GM12878 (cell line): ENCODE results near the gene CENPK. TPM values are rescaled to one million over a fixed set of nuclear protein-coding genes. Genes with fewer than 3 reads are reported as not detected.

Experiments used
- ATAC-seq: fragments of 200-7000 bp; cut with Tn5 transposase; 3 replicates; pipeline ENCODE4 v1.9.1; 2020; ENCODE audit warnings: mild to moderate bottlenecking, moderate library complexity
- BruUV-seq: library from RNA; stranded (reverse); fragments of 400-500 nt; replicated peaks from 2 replicates; lab custom pipeline; 2021; lab: Mats Ljungman, UMichigan
- CTCF ChIA-PET: fragments of 300-600 bp; sonication (Branson Sonifier 250); formaldehyde crosslinking; extraction: SDS; loops from one replicate; lab custom pipeline; 2021; ENCODE audit warnings: inconsistent platforms; lab: Yijun Ruan, JAX
- POLR2A ChIA-PET: fragments of 350-600 bp; formaldehyde crosslinking; extraction: SDS; loops from one replicate; lab custom pipeline; 2021; ENCODE audit warnings: inconsistent platforms; lab: Charles Lee
- RAD21 ChIA-PET: fragments of 300-600 bp; sonication (Branson Sonifier 250); formaldehyde crosslinking; loops from one replicate; lab custom pipeline; 2023; ENCODE audit warnings: antibody characterized with exemption; ENCODE audit not compliant: unreplicated experiment; lab: Charles Lee
- SMC1A ChIA-PET: fragments of 300-600 bp; sonication (Branson Sonifier 250); formaldehyde crosslinking; loops from one replicate; lab custom pipeline; 2023; ENCODE audit not compliant: unreplicated experiment, uncharacterized antibody; lab: Charles Lee
- DNase-seq: peaks from one replicate; pipeline ENCODE4 v3.0.0-alpha.2; 2011; ENCODE audit warnings: low read depth, low spot score
- FAIRE-seq: peaks from 3 replicates; lab custom pipeline; 2011; peaks lifted over from hg19 to GRCh38; lab: Jason Lieb, UNC
- H2AFZ ChIP-seq: 2 replicates; pipeline ENCODE4 v1.6.0; 2011; ENCODE audit warnings: low read depth, low read length, control low read depth; ENCODE audit not compliant: control insufficient read depth
- H3K27ac ChIP-seq: 2 replicates; pipeline ENCODE4 v1.5.1; 2011; ENCODE audit warnings: control low read depth; ENCODE audit not compliant: control insufficient read depth, insufficient read depth
- H3K27me3 ChIP-seq, 2 experiments: replicated peaks in 1 of 2; 2 replicates each; pipeline versions ENCODE4 v1.6.0 to v1.6.1; 2011; ENCODE audit warnings: low read length in 1 of 2; ENCODE audit not compliant: control insufficient read depth in 2 of 2, insufficient read depth in 2 of 2
- H3K36me3 ChIP-seq, 2 experiments: 2 replicates each; pipeline ENCODE4 v1.5.1; 2011; ENCODE audit warnings: low read length in 1 of 2; ENCODE audit not compliant: control insufficient read depth in 2 of 2, insufficient read depth in 2 of 2
- H3K4me1 ChIP-seq: 2 replicates; pipeline ENCODE4 v1.6.1; 2011; ENCODE audit warnings: mild to moderate bottlenecking, low read length, moderate library complexity, mixed read lengths; ENCODE audit not compliant: control insufficient read depth, insufficient read depth
- H3K4me2 ChIP-seq: 2 replicates; pipeline ENCODE4 v1.6.0; 2011; ENCODE audit warnings: control low read depth; ENCODE audit not compliant: control insufficient read depth, insufficient read depth
- H3K4me3 ChIP-seq: fragments of 200-600 bp; sonication (generic); 2 replicates; pipeline ENCODE4 v1.5.1; 2016
- H3K79me2 ChIP-seq: 2 replicates; pipeline ENCODE4 v1.6.0; 2011; ENCODE audit warnings: low read length; ENCODE audit not compliant: control insufficient read depth, insufficient read depth
- H3K9ac ChIP-seq: 2 replicates; pipeline ENCODE4 v1.8.0; 2011; ENCODE audit warnings: low read length, control low read depth, mixed read lengths; ENCODE audit not compliant: control insufficient read depth, insufficient read depth
- H3K9me3 ChIP-seq: replicated peaks from 3 replicates; pipeline ENCODE4 v1.5.1; 2011; ENCODE audit warnings: mild to moderate bottlenecking, low read length; ENCODE audit not compliant: control insufficient read depth, insufficient read depth
- H4K20me1 ChIP-seq: 2 replicates; pipeline ENCODE4 v1.6.0; 2011; ENCODE audit not compliant: control insufficient read depth, insufficient read depth
- BCLAF1 ChIP-seq: fragments of 450-650 bp; IDR thresholded peaks from 2 replicates; pipeline ENCODE4 v1.6.1; 2017; ENCODE audit warnings: antibody characterized with exemption, mild to moderate bottlenecking, moderate library complexity
- IRF5 ChIP-seq: fragments of 450-650 bp; IDR thresholded peaks from 2 replicates; pipeline ENCODE4 v1.6.1; 2017; ENCODE audit warnings: borderline replicate concordance
- JUND ChIP-seq: IDR thresholded peaks from 2 replicates; pipeline ENCODE4 v1.6.1; 2012; ENCODE audit warnings: low read depth, mild to moderate bottlenecking, low read length, improper control_type of control experiment, moderate library complexity
- MAX ChIP-seq: IDR thresholded peaks from 2 replicates; pipeline ENCODE4 v1.6.1; 2012; ENCODE audit warnings: low read depth, low read length, improper control_type of control experiment
- MEF2B ChIP-seq: fragments of 450-650 bp; IDR thresholded peaks from 2 replicates; pipeline ENCODE4 v1.6.1; 2018; ENCODE audit warnings: mild to moderate bottlenecking, moderate library complexity; ENCODE audit not compliant: partially characterized antibody, poor library complexity, severe bottlenecking
- MTA2 ChIP-seq: fragments of 450-650 bp; IDR thresholded peaks from 2 replicates; pipeline ENCODE4 v1.6.1; 2016; ENCODE audit warnings: low read depth, mild to moderate bottlenecking, moderate library complexity
- NFYB ChIP-seq: IDR thresholded peaks from 2 replicates; pipeline ENCODE4 v1.6.1; 2011; ENCODE audit warnings: low read depth, mild to moderate bottlenecking, low read length, improper control_type of control experiment, moderate library complexity; ENCODE audit not compliant: insufficient read depth
- NRF1 ChIP-seq: conservative IDR thresholded peaks from 2 replicates; pipeline ENCODE4 v1.6.1; 2011; ENCODE audit warnings: mild to moderate bottlenecking, low read depth, low read length, improper control_type of control experiment
- RELA ChIP-seq: fragments of 450-650 bp; IDR thresholded peaks from 2 replicates; pipeline ENCODE4 v1.8.0; 2014; ENCODE audit warnings: borderline replicate concordance; ENCODE audit not compliant: partially characterized antibody
- WGBS: methylation state at CpG from one replicate; pipeline ENCODE4 v1.1.6; 2016; ENCODE audit warnings: low lambda C conversion rate; ENCODE audit not compliant: insufficient replicate concordance, insufficient coverage; ENCODE audit errors: missing lambda C conversion rate; 5-methylcytosine and 5-hydroxymethylcytosine counted together
- in situ Hi-C: fragments of 300-500 bp; cut with MboI; formaldehyde crosslinking; loops from 9 replicates; pipeline ENCODE4 v1.14.3; 2018; ENCODE audit warnings: mixed read lengths
- intact Hi-C: fragments of 100-400 bp; cut with micrococcal nuclease; formaldehyde crosslinking; loops from one replicate; pipeline ENCODE4 v1.14.2; 2022; ENCODE audit not compliant: unreplicated experiment
- polyA plus RNA-seq, 11 experiments: library from polyadenylated mRNA; depleted of rRNA in 4 of 11; unstranded in 6 of 11; stranded (reverse) in 5 of 11; fragments of >200 nt; fragmentation: Nextera tagmentation in 4 of 11; fragmentation: Illumina TruSeq in 1 of 11; extraction: Ambion mirVana in 4 of 11; extraction: Trizol in 1 of 11; gene quantifications; 1 replicate in 1 of 11; 2 replicates in 10 of 11; pipeline versions ENCODE4 v1.2.1 to v1.2.3, GENCODE V29; 2011 to 2016; ENCODE audit warnings: inconsistent platforms in 2 of 11, missing spikeins in 2 of 11, low read depth in 1 of 11
- total RNA-seq, 4 experiments: library from RNA; depleted of rRNA in 3 of 4; stranded (reverse); fragments of >200 nt in 3 of 4; fragmentation: Illumina TruSeq in 1 of 4; extraction: Trizol in 1 of 4; gene quantifications; 2 replicates each; pipeline versions ENCODE4 v1.2.1 to v1.2.3, GENCODE V29; 2013 to 2021

The CENPK gene
- total and polyA plus RNA-seq, 10 of the 15 experiments (the other 5 are each of a cell fraction or from before 2014, with no cell fraction given), result 29.5 to 94.3 (median 43.2) TPM

DNA sequence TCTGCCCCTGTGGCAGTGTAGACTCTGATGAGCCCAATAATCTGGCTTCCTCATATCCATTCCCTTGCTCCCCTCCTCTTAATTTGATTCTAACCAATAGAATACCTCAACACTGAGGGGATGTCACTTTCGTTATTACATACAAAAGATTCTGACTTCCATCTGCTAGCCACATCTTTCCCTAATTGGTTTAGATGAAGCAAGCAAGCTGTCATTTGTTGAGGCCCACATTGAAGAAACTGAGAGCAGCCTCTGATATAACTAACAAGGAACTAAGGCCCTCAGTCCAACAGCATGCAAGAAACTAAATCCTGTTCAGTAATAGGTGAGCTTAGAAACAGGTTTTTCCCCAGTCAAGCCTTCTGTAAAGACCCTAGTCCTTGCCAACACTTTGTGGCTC is 87.1 kb downstream of the CENPK start:
- Histone ChIP-seq H3K27ac (no peak overlapping the region), H3K4me2 (no peak overlapping the region), H2AFZ (no peak overlapping the region), H3K27me3 (no peaks in the 10 kb centered on the region), H3K36me3 (no peaks in the 10 kb centered on the region), H3K79me2 (peaks cover 1% of the 10 kb centered on the region; the same call in 1 of the 2 replicates), H4K20me1 (no peaks in the 10 kb centered on the region), H3K9me3 (no peaks in the 10 kb centered on the region), H3K9ac (no peak overlapping the region), H3K4me3 (no peak overlapping the region), H3K4me1 (no peaks in the 10 kb centered on the region)
- BruUV-seq, result no TSS peak
- ChIA-PET SMC1A (interaction anchor here (0.6 to 1.6 kb wide), 9 partner anchors 9 to 1199 kb away, joined by 3 to 6 read pairs (median 4); no protein-coding TSS in a partner anchor), POLR2A (interaction anchor here (0.8 kb wide), 1 partner anchor 87 kb away, joined by 3 read pairs; the partner anchor contains the start of genes CENPK and PPWD1), RAD21 (interaction anchor here (1.2 kb wide), 1 partner anchor 372 kb away, joined by 3 read pairs; no protein-coding TSS in a partner anchor), CTCF (interaction anchor here (1.2 to 1.3 kb wide), 2 partner anchors 9 to 665 kb away, joined by 3 to 5 read pairs; no protein-coding TSS in a partner anchor)
- intact Hi-C loops (no loop called here), in situ Hi-C loops (no loop called here)
- no peak for TF ChIP-seq MAX
- peak; percentile 68 for TF ChIP-seq NFYB
- peak; percentile 68 for ATAC-seq
- 39% methylated on average over 1 of the region's 1 CpG for WGBS
- no peak for FAIRE-seq
- no peak for DNase-seq

DNA sequence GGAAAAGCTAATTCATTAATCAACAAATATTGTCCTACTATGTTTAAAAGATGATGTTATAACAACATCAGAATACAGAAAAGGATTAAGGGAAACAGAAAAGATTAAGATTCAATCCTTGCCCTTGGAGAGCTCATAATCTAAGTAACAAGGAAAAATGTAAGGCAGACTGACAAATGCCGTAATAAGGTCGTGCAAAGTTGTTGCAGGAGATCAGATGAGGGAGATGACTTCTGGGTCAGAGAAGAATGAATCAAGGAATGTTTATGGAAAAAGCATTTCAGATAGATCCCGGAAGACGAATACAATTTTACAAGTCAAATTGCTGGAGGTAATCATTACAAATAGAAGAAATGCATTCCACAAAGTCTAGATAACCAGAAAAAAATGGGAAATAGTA is 87.6 kb downstream of the CENPK start:
- ChIA-PET SMC1A (interaction anchor here (0.6 to 1.6 kb wide), 7 partner anchors 8 to 1198 kb away, joined by 3 to 6 read pairs (median 3); no protein-coding TSS in a partner anchor), POLR2A (no interaction called here), RAD21 (interaction anchor here (1.2 to 1.9 kb wide), 2 partner anchors 8 to 371 kb away, joined by 3 to 9 read pairs; no protein-coding TSS in a partner anchor), CTCF (interaction anchor here (0.6 to 1.3 kb wide), 2 partner anchors 9 to 629 kb away, joined by 3 read pairs; no protein-coding TSS in a partner anchor)
- Histone ChIP-seq H2AFZ (no peak overlapping the region), H3K36me3 (no peaks in the 10 kb centered on the region), H3K9ac (no peak overlapping the region), H4K20me1 (no peaks in the 10 kb centered on the region), H3K27me3 (no peaks in the 10 kb centered on the region), H3K4me1 (no peaks in the 10 kb centered on the region), H3K27ac (no peak overlapping the region), H3K9me3 (no peaks in the 10 kb centered on the region), H3K4me3 (no peak overlapping the region), H3K79me2 (peaks cover 1% of the 10 kb centered on the region; the same call in 1 of the 2 replicates), H3K4me2 (no peak overlapping the region)
- DNase-seq (no peak), ATAC-seq (no peak), FAIRE-seq (no peak)
- intact Hi-C loops (no loop called here), in situ Hi-C loops (no loop called here)
- WGBS, result 85% methylated on average over 4 of the region's 4 CpGs
- BruUV-seq, result no TSS peak
- no peak for TF ChIP-seq NRF1
- no peak for TF ChIP-seq JUND
- no peak for TF ChIP-seq MTA2
- no peak for TF ChIP-seq BCLAF1
- no peak for TF ChIP-seq IRF5
- TF ChIP-seq RELA, result no peak
- TF ChIP-seq MEF2B, result no peak
